Breast epithelium (tissue), 3 donors: ENCODE measurements around the gene MPPED1.

Experiments
- POLR2AphosphoS5 ChIP-seq, 3 donors: sonication (generic); formaldehyde crosslinking; IDR thresholded peaks; one replicate each; pipeline ENCODE4 v1.6.1; 2017; ENCODE audit warnings: antibody characterized with exemption in 3 of 3
- TF ChIP-seq, protein P1 (sequence below), 3 donors: fragments of 450-650 bp; IDR thresholded peaks; one replicate each; pipeline ENCODE4 v1.5.1; 2016 to 2017; ENCODE audit warnings: antibody characterized with exemption in 3 of 3, mild to moderate bottlenecking in 3 of 3, moderate library complexity in 3 of 3

DNA sequence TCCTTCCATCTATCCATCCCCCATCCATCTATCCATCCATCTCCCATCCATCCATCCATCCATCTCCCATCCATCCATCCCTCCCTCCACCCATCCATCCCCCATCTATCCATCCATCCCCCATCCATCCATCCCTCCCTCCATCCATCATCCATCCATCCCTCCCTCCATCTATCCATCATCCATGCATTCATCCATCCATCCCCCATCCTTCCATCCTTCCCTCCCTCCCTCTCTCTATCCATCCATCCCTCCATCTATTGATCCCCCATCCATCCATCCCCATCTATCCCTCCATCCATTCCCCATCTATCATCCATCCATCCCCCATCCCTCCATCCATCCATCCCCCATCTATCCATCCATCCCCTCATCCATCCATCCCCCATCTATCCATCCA lies 96.7 kb downstream of the MPPED1 start:
- TF ChIP-seq, protein P1, sequence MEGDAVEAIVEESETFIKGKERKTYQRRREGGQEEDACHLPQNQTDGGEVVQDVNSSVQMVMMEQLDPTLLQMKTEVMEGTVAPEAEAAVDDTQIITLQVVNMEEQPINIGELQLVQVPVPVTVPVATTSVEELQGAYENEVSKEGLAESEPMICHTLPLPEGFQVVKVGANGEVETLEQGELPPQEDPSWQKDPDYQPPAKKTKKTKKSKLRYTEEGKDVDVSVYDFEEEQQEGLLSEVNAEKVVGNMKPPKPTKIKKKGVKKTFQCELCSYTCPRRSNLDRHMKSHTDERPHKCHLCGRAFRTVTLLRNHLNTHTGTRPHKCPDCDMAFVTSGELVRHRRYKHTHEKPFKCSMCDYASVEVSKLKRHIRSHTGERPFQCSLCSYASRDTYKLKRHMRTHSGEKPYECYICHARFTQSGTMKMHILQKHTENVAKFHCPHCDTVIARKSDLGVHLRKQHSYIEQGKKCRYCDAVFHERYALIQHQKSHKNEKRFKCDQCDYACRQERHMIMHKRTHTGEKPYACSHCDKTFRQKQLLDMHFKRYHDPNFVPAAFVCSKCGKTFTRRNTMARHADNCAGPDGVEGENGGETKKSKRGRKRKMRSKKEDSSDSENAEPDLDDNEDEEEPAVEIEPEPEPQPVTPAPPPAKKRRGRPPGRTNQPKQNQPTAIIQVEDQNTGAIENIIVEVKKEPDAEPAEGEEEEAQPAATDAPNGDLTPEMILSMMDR (IDR thresholded peaks at IDR 0.05), result no peak
- no peak for TF ChIP-seq POLR2AphosphoS5 (IDR thresholded peaks at IDR 0.05)
